Right lobe of liver (tissue), 4 donors: Measurements from ENCODE around the gene MGAT4C.

Source experiments
- POLR2A ChIP-seq: fragments of 450-650 bp; IDR thresholded peaks from one replicate; pipeline ENCODE4 v1.6.1; 2017; ENCODE audit warnings: antibody characterized with exemption, mild to moderate bottlenecking
- TF ChIP-seq, protein P1 (sequence below), 4 donors: fragments of 200-600 bp in 3 of 4; fragments of 450-650 bp in 1 of 4; IDR thresholded peaks; one replicate each; pipeline versions ENCODE4 v1.5.1 to v1.8.0; 2016 to 2022; ENCODE audit warnings: antibody characterized with exemption in 4 of 4, mild to moderate bottlenecking in 2 of 4
- donor health status: DM: no; HTN: no; CAD: no.
- donor health status: DM: no; HTN: no; CAD: no.
- donor health status: DM: no; HTN: yes; CAD: no.

DNA sequence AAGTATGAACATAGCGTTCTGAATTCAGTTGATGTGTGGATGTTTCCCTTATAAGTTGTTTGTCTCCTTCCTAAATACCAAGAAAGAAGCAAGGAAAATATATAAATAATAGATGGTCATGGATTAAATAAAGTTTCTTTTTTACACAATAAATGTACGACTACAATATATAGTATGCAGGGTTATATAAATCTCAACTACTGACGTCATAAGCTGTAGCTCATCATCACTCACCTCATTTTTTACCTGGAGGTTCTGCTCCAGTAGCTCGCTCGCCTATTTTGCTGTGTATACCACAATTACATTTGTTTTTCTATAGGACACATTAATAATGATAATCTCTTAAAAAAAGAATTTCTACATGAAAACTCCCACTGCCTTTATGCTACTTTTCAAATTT lies 272.6 kb downstream of the MGAT4C start:
- TF ChIP-seq, protein P1, sequence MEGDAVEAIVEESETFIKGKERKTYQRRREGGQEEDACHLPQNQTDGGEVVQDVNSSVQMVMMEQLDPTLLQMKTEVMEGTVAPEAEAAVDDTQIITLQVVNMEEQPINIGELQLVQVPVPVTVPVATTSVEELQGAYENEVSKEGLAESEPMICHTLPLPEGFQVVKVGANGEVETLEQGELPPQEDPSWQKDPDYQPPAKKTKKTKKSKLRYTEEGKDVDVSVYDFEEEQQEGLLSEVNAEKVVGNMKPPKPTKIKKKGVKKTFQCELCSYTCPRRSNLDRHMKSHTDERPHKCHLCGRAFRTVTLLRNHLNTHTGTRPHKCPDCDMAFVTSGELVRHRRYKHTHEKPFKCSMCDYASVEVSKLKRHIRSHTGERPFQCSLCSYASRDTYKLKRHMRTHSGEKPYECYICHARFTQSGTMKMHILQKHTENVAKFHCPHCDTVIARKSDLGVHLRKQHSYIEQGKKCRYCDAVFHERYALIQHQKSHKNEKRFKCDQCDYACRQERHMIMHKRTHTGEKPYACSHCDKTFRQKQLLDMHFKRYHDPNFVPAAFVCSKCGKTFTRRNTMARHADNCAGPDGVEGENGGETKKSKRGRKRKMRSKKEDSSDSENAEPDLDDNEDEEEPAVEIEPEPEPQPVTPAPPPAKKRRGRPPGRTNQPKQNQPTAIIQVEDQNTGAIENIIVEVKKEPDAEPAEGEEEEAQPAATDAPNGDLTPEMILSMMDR (IDR thresholded peaks at IDR 0.05), result no peak
- TF ChIP-seq POLR2A, result no peak
